ENCODE measurements around the gene ABCB9. TPM values are rescaled to one million over a fixed set of nuclear protein-coding genes. Genes with fewer than 3 reads are reported as not detected.

Gene ABCB9
- total RNA-seq, 1 donor, result 12.1 TPM

DNA sequence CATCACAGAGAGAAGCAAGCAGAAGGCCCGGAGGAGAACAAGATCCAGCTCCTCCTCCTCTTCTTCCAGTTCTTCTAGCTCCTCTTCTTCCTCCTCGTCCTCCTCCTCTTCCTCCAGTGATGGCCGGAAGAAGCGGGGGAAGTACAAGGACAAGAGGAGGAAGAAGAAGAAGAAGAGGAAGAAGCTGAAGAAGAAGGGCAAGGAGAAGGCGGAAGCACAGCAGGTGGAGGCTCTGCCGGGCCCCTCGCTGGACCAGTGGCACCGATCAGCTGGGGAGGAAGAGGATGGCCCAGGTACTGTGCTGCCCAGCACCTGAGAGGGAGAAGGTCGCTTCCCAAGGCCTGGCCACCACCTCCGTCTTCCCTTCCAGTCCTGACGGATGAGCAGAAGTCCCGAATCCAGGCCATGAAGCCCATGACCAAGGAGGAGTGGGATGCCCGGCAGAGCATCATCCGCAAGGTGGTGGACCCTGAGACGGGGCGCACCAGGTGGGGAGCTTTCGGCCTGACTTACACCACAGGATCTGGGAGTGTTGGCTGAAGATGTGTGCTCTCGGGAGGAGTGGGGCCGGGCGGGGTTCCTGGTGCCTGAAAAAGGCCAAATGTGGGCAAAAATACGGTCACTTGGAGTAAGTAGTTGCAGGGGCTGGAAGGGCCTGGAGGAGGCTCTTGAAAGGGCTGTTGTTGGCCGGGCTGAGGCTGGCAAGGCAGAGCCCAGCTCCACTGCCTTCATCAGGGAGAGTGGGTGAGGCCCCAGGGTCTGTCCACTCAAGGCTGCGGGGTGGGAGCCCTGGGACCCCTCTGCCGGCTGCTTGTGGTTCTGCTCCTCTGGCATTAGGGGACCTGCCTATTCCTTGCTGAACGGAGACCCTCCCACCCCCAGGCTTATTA is 15.6 kb upstream of the ABCB9 start:
- TF ChIP-seq, protein P1, sequence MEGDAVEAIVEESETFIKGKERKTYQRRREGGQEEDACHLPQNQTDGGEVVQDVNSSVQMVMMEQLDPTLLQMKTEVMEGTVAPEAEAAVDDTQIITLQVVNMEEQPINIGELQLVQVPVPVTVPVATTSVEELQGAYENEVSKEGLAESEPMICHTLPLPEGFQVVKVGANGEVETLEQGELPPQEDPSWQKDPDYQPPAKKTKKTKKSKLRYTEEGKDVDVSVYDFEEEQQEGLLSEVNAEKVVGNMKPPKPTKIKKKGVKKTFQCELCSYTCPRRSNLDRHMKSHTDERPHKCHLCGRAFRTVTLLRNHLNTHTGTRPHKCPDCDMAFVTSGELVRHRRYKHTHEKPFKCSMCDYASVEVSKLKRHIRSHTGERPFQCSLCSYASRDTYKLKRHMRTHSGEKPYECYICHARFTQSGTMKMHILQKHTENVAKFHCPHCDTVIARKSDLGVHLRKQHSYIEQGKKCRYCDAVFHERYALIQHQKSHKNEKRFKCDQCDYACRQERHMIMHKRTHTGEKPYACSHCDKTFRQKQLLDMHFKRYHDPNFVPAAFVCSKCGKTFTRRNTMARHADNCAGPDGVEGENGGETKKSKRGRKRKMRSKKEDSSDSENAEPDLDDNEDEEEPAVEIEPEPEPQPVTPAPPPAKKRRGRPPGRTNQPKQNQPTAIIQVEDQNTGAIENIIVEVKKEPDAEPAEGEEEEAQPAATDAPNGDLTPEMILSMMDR (IDR thresholded peaks at IDR 0.05; ENCODE audit: insufficient read depth, low read depth, low read length), result no peak
- peak overlapping the region; percentile 85 for H3K4me3 ChIP-seq (ENCODE audit: low read depth, low read length)
- no peak for DNase-seq (ENCODE audit: low read depth)

DNA sequence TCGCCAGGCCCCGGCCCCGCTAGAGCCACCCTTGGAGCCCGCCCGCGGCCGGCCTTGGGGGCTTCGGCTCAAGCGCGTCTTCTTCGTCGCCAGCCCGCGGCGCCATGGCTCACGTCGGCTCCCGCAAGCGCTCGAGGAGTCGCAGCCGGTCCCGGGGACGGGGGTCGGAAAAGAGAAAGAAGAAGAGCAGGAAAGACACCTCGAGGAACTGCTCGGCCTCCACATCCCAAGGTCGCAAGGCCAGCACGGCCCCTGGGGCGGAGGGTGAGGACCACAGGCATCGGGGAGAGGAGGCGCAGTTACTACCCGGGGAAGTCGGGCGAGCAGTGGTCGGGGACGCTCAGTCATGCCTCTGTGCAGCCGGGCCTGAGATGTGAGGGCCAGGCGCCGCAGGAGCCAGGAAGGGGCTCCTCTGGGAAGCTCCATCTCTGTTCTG is 14.8 kb upstream of the ABCB9 start:
- DNase-seq (ENCODE audit: low read depth), result no peak
- TF ChIP-seq, protein P1 (IDR thresholded peaks at IDR 0.05; ENCODE audit: insufficient read depth, low read depth, low read length), result no peak

DNA sequence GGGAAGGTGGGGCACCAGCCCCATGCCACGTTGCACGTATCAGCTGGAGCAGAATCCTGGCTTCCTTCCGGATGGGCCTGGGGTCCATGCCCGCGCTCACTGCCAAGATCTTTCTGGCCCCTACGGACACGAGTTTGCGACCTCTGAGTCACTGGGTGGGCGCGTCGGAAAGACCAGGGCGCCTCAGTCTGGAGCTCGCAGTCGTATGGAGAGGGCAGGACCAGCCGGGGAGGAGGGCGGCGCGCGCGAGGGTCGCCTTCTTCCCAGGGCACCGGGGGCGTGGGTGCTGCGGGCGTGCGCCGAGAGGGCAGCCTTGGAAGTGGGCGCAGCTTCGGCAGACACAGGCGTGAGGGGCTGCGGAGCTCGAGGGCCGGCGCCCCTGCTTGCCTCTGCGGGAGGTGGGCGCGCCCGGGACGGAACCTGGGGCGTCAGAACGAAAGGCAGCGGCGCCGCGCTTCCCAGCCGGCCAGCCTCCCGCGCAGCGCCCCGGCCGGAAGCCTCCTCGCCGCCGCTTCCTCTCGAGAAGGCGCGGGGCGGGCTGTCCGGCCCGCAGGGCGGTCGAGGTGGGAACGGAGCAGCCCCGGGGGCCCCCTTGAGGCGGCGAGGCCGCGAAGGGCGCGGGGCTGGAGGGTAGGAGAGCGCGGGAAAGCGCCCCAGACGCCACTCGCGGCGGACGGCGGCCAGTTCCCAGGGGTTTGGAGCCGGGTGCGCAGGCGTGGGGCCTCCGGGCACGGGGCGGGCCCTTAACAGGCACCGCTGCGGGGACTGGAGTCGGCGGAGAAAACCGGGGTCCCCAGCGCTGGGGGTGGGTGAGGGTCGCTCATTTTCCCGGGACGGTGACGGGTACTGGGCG is 14.1 kb upstream of the ABCB9 start, which contains the start of gene ARL6IP4:
Gene ARL6IP4 (plus strand): TSS at position 499 of the 853 bp plus-strand sequence. CDS start 459 bp downstream, outside the sequence.
- TF ChIP-seq, protein P1 (IDR thresholded peaks at IDR 0.05; ENCODE audit: insufficient read depth, low read depth, low read length), result no peak
- DNase-seq (ENCODE audit: low read depth), result peak; percentile 70
- peak within 1 kb of the TSS; percentile 85 for H3K4me3 ChIP-seq (ENCODE audit: low read depth, low read length)

More for the DNA sequence above, 14.8 kb upstream of the ABCB9 start:
- H3K4me3 ChIP-seq (ENCODE audit: low read depth, low read length), result peak overlapping the region; percentile 85

DNA sequence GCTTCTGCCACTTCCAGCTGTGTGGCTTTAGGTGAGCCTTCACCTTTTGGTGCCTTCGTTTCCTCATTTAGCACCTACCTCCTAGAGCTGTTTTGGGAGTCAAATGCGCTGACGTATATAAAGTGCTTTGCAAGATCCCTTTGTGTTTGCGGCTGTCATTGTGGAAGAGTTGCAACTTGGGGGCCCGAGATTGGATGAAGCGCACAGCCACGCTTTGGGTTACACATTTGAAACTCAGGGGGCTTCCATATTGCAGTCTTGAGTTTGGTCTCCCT is 13.6 kb upstream of the ABCB9 start:
- peak overlapping the region; percentile 85 for H3K4me3 ChIP-seq (ENCODE audit: low read depth, low read length)
- DNase-seq (ENCODE audit: low read depth), result peak; percentile 51
- TF ChIP-seq, protein P1 (IDR thresholded peaks at IDR 0.05; ENCODE audit: insufficient read depth, low read depth, low read length), result no peak

DNA sequence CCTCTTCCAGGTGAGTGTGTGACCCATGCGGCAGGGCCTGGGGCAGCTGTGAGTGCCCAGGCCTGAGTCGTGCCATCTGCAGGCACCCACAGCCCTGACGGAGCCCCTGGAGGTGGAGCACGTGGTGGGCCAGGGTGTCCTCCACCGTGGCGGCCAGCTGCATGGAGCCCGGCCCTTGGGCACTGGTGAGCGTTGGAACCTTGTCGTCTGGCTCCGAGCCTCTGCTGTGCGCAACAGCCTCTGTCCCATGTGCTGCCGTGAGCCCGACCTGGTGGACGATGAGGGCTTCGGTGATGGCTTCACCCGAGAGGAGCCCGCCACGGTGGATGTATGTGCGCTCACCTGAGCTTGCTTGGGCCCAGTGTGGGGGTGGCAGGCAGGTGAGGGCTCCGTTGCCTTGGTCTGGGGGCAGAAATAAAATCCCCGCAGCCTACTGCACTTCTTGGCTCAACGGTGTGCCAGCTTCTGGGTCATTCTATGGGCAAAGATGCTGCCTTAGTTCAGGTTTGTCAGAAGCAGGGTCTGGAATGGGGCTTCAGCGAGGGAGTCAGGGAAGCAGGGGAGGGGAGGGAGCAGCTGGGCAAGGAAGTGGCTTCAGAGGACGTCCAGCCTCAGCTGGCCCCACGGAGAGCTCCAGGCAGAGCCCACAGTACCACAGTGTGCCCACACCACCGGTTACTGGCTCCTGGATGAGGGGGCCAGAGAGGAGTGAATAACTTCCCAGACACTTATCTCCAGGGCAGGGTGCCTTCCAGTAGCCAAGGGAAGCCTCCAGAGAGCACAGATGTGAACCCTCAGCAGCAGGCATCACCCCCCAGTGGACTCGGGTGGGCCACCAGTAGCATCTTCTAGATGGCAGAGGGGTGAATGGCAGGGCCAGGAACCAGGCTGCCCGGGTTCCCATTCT is 13.0 kb upstream of the ABCB9 start:
- TF ChIP-seq, protein P1 (IDR thresholded peaks at IDR 0.05; ENCODE audit: insufficient read depth, low read depth, low read length), result no peak
- H3K4me3 ChIP-seq (ENCODE audit: low read depth, low read length), result peak overlapping the region; percentile 85
- no peak for DNase-seq (ENCODE audit: low read depth)

DNA sequence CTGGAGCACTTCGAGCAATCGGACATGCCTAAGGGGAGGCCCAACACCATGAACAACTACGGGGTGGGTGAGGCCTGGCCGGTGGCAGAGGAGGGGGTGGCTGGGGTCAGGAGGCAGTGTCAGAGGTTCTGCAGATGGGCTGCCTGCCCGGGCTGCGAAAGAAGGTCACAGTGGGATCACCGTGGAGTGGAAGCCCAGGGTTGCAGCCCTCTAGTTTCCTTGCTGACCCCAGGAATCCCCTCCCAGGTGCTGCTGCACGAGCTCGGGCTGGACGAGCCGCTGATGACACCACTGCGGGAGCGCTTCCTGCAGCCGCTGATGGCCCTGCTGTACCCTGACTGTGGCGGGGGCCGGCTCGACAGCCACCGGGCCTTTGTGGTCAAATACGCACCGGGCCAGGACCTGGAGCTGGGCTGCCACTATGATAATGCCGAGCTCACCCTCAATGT is 12.3 kb upstream of the ABCB9 start:
- no peak overlapping the region for H3K4me3 ChIP-seq (ENCODE audit: low read depth, low read length)
- TF ChIP-seq, protein P1 (IDR thresholded peaks at IDR 0.05; ENCODE audit: insufficient read depth, low read depth, low read length), result no peak
- DNase-seq (ENCODE audit: low read depth), result no peak
